ENCODE measurements around the gene SLC12A8.

DNA sequence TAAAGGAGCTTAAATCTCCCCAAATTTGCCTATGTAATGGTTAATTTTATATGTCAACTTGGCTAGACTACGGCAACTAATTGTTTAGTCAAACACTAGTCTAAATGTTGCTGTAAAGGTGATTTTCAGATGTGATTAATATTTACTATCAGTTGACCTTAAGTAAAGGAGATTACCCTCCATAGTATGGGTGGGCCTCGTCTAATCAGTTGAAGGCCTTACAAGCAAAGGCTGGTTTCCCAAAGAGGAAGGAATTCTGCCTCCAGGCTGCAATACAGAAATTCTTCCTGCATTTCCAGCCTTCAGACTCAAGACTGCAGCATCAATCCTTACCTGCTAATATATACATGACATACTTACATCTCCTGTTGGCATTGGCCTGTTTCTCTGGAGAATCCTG lies 23.6 kb downstream of the SLC12A8 start:
- TF ChIP-seq, protein P1, sequence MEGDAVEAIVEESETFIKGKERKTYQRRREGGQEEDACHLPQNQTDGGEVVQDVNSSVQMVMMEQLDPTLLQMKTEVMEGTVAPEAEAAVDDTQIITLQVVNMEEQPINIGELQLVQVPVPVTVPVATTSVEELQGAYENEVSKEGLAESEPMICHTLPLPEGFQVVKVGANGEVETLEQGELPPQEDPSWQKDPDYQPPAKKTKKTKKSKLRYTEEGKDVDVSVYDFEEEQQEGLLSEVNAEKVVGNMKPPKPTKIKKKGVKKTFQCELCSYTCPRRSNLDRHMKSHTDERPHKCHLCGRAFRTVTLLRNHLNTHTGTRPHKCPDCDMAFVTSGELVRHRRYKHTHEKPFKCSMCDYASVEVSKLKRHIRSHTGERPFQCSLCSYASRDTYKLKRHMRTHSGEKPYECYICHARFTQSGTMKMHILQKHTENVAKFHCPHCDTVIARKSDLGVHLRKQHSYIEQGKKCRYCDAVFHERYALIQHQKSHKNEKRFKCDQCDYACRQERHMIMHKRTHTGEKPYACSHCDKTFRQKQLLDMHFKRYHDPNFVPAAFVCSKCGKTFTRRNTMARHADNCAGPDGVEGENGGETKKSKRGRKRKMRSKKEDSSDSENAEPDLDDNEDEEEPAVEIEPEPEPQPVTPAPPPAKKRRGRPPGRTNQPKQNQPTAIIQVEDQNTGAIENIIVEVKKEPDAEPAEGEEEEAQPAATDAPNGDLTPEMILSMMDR (IDR thresholded peaks at IDR 0.05; ENCODE audit: low read length), result no peak
- TF ChIP-seq EZH2phosphoT487 (IDR thresholded peaks at IDR 0.05; ENCODE audit: low read length), result no peak
